BE2C (cell line): Measurements from ENCODE around the gene GBX2.

Source experiments
- DNase-seq: peaks from one replicate; pipeline ENCODE4 v3.0.0-alpha.2; 2020
- H3K27me3 ChIP-seq: fragments of 250-450 bp; sonication (Bioruptor Pico); 2 replicates; pipeline ENCODE4 v1.5.1; 2020; ENCODE audit warnings: mild to moderate bottlenecking
- H3K36me3 ChIP-seq: fragments of 250-450 bp; sonication (Bioruptor Pico); 2 replicates; pipeline ENCODE4 v1.5.1; 2020; ENCODE audit warnings: mild to moderate bottlenecking
- H3K4me1 ChIP-seq: fragments of 250-450 bp; sonication (Bioruptor Pico); 2 replicates; pipeline ENCODE4 v1.5.1; 2020
- H3K4me3 ChIP-seq: 2 replicates; pipeline ENCODE4 v1.5.1; 2011; ENCODE audit warnings: low read depth, low read length
- H3K9me3 ChIP-seq: fragments of 250-450 bp; sonication (Bioruptor Pico); 2 replicates; pipeline ENCODE4 v1.5.1; 2020
- TF ChIP-seq, protein P1 (sequence below): IDR thresholded peaks from 2 replicates; pipeline ENCODE4 v1.5.1; 2012; ENCODE audit warnings: mild to moderate bottlenecking, low read depth, low read length

GBX2 gene

DNA sequence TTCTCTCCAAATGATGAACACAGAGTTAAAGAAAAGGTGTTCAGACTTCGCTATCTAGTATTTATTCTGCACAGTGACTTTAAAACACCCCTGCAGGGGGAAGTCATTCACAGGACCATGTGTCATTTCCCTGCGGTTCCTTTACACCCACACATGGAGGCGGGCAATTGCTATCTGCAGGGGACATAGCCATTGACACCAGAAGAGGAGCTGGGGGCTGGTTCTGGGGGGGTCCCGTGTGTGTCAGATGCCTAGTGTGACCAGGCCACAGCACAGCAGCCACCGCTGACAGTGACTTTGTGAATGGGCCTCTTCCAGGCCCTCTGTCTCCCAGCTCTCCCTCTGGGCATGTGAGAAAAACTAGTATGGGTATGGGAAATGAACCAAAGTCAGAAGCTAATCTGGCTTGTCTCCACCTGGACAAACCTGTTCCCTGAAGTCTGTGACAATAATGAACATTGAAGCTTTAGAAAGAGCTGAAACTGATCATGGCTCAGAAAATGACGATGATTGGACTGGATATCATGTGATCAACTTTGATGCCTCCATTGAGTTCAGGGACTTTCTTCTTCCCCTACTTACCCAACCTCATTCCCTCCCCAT is 7.5 kb upstream of the GBX2 start:
- no peak for DNase-seq
- H3K27me3 ChIP-seq: peaks cover 97% of the 10 kb centered on the region
- no peaks in the 10 kb centered on the region for H3K36me3 ChIP-seq

GRCh38 chr2:236173729-236174607 is 5.8 kb upstream of the GBX2 start:
- Histone ChIP-seq H3K4me1 (peaks cover 4% of the 10 kb centered on the region; the same call in 1 of the 2 replicates), H3K27me3 (peaks cover 99% of the 10 kb centered on the region), H3K4me3 (no peak overlapping the region), H3K36me3 (no peaks in the 10 kb centered on the region), H3K9me3 (peaks cover 4% of the 10 kb centered on the region; the same call in 1 of the 2 replicates)
- DNase-seq: no peak
- TF ChIP-seq, protein P1, sequence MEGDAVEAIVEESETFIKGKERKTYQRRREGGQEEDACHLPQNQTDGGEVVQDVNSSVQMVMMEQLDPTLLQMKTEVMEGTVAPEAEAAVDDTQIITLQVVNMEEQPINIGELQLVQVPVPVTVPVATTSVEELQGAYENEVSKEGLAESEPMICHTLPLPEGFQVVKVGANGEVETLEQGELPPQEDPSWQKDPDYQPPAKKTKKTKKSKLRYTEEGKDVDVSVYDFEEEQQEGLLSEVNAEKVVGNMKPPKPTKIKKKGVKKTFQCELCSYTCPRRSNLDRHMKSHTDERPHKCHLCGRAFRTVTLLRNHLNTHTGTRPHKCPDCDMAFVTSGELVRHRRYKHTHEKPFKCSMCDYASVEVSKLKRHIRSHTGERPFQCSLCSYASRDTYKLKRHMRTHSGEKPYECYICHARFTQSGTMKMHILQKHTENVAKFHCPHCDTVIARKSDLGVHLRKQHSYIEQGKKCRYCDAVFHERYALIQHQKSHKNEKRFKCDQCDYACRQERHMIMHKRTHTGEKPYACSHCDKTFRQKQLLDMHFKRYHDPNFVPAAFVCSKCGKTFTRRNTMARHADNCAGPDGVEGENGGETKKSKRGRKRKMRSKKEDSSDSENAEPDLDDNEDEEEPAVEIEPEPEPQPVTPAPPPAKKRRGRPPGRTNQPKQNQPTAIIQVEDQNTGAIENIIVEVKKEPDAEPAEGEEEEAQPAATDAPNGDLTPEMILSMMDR: no peak

More for the DNA sequence above, 7.5 kb upstream of the GBX2 start:
- TF ChIP-seq, protein P1: no peak
- Histone ChIP-seq H3K4me3 (no peak overlapping the region), H3K9me3 (no peaks in the 10 kb centered on the region), H3K4me1 (peaks cover 4% of the 10 kb centered on the region; the same call in 1 of the 2 replicates)

GRCh38 chr2:236173036-236173728 is 5.0 kb upstream of the GBX2 start:
- Histone ChIP-seq H3K4me1 (no peaks in the 10 kb centered on the region), H3K9me3 (peaks cover 4% of the 10 kb centered on the region; the same call in 1 of the 2 replicates), H3K27me3 (peaks cover 99% of the 10 kb centered on the region), H3K36me3 (no peaks in the 10 kb centered on the region), H3K4me3 (no peak overlapping the region)
- DNase-seq: no peak
- TF ChIP-seq, protein P1: no peak

DNA sequence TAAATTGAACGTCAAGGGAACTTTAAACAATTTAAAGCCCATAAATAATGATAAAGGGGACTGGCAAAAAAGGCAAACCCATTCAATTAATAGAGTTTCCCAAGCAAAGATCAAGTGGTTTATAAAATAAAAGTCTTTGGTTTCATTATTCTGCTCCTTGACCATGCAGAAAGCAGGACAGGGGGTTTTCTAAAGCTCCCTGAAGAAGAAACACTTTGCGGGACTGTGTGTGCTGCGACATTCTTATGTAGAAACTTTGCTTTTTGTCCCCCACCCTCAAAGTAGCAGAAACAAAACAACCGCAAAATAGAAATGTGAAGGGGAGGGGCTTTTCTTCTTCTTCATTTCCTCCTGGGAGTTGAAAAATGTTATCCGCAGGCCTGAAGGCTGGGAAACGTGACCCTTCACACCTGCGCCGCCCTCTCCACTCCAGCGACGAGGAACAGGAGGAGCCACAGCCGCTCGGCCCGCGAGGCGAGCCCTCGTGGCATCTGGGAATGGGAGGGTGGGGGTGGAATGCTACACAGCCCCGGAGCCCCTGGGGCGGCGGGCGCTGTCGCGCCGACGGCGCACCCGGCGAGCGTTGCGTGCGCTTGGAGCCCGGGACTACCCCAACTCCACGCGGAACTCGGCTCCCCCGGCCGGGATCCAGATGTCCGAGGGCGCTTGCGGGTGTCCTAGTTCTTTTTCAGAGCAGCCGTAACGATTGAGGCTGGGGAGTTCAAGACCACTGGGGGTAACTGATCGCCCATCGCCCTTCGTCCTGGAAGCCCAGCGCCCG is 4.3 kb upstream of the GBX2 start:
- H3K4me3 ChIP-seq: no peak overlapping the region
- H3K27me3 ChIP-seq: peaks cover 99% of the 10 kb centered on the region
- H3K4me1 ChIP-seq: no peaks in the 10 kb centered on the region

GRCh38 chr2:236171680-236172254 is 3.6 kb upstream of the GBX2 start:
- H3K36me3 ChIP-seq: no peaks in the 10 kb centered on the region
- no peak overlapping the region for H3K4me3 ChIP-seq
- H3K9me3 ChIP-seq: peaks cover 4% of the 10 kb centered on the region; the same call in 1 of the 2 replicates
- peaks cover 99% of the 10 kb centered on the region for H3K27me3 ChIP-seq
- no peak for DNase-seq
- H3K4me1 ChIP-seq: no peaks in the 10 kb centered on the region
- TF ChIP-seq, protein P1: no peak

More for the DNA sequence above, 4.3 kb upstream of the GBX2 start:
- TF ChIP-seq, protein P1: no peak
- Histone ChIP-seq H3K9me3 (peaks cover 4% of the 10 kb centered on the region; the same call in 1 of the 2 replicates), H3K36me3 (no peaks in the 10 kb centered on the region)
- DNase-seq: no peak
